GM04504 (cell line): ENCODE measurements around the gene ELMO1.

Experiments used
- DNase-seq: peaks from one replicate; pipeline ENCODE4 v3.0.0-alpha.2; 2012; ENCODE audit warnings: low read depth

ELMO1 gene

DNA sequence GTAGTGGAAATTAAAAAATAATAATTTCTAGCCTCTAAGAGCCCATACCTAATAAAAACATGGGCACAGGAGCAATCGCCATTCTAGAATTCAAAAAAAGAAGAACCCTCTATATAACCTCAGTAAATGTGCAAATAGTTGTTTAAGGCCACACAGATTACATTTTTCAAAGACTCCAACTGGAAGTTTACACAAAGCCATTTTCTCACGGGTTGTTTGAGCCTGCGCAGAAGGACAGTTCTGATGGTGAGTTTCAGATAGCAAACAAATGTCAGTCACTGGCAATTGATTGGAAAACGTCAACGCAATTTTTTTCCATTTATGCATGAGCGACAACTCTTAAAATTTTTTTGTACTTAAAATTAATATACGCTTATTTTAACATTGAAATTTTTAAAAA, 23.0 kb upstream of the ELMO1 start:
- DNase-seq = no peak

DNA sequence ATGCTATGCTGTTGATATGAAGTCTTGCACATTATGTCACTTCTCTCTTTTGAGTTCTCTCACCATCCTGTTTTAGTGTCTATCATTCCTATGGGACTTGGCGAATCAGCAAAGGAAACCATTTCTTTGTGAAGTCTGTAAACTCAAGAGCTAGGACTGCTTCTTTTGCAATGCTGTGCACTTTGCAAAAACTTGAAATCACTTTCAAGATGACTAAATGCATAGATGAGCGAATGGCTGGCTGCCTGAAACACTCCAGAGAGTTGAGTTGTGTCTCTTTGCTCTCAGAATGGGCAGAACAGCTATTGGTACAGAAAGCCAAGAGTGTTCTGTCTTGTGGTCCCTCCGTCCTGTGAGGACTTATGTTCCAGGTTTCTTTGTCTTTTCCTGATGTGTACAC, 18.3 kb upstream of the ELMO1 start:
- DNase-seq = no peak

DNA sequence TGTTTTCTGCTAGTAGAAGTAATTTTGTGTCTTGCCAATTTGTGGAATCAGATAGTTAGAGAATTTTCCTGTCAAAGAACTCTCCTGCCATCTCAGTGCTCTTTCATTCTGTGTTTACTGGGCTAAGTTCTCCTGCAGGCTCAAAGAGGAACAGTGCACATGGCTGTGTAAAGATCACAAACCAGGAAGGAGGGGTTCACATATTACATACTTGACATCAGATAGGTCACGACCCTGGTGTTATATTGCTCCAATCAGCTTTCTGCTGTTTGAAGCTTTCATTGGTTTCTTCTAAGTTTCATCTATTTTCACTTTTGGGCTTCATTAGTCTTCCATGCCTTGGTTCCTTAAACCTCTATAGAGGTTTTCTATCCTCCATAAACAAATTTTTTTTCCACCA, 13.5 kb upstream of the ELMO1 start:
- DNase-seq = no peak

DNA sequence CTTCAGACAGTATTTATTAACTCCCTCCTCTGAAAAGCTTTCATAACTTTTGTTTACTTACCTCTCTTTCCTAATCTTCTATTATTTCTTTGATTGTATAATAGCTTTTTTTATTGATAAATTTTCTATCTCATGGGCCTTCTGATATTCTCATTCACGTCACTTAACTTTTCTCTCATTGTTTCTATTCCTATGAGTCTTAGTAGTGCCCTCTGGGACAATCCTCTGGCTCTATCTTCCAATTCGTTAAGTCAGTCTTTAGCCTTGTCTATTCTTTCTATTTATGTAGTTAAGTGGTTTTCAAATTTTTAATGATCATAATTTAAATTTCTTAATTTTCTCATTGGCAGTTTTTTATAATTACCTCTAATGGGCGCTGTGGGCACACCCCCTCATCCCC, 6.4 kb upstream of the ELMO1 start:
- DNase-seq = no peak

DNA sequence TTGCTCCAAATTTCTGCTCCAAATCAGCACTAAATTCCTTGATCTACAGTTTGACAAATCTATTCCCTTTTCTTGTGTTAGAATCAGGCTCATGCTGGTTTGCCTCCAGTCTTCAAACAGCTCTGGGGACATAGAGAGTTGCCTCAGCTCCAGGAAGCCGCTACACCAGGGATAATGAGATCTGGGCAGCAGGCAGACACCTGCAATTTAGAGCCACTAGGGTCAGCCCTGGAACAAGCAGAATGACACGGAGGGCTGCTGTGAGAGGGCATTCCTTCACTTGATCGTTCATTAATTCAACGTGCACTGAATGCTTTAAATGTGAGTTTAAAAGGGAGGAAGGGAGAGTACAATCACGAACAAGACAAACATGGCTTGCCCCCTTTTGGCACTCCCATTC, 3.7 kb upstream of the ELMO1 start:
- no peak for DNase-seq

DNA sequence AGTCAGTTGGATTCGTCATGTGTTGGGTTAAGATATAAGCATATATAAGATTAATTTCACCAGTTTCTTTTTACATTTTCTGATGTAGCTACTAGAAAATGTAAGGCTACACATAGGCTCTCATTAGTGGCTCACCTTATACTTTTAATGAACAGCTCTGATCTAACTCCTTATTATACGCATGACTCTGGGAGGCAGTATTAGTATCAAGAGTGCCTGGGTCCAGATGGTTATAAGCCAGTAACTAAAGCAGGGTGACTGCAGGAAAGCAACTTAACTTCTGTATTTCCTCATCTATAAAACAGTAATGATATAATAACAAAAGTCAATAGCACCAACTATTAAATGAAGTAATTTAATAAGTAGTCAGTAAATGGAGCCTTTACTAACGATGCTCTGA, 1.4 kb upstream of the ELMO1 start:
- DNase-seq = no peak

DNA sequence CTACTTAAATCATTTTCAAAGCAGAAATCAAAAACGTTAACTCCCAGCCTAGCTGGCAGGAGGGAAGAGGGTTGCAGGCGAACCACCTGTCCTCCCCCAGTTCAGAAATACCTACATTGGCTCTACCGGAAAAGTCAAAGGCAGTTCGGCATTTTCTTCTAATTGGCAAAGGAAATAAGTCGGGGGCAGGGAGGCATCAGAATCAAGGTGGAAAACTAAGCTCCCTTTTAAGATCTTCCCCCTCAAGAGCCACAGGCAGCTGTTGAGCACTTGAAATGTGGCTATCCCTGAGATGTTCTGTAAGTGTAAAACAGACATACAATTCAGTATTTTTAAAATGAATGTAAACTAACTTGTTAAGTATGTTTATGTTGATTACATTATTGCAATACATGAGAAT, 957 bp upstream of the ELMO1 start:
- no peak for DNase-seq

DNA sequence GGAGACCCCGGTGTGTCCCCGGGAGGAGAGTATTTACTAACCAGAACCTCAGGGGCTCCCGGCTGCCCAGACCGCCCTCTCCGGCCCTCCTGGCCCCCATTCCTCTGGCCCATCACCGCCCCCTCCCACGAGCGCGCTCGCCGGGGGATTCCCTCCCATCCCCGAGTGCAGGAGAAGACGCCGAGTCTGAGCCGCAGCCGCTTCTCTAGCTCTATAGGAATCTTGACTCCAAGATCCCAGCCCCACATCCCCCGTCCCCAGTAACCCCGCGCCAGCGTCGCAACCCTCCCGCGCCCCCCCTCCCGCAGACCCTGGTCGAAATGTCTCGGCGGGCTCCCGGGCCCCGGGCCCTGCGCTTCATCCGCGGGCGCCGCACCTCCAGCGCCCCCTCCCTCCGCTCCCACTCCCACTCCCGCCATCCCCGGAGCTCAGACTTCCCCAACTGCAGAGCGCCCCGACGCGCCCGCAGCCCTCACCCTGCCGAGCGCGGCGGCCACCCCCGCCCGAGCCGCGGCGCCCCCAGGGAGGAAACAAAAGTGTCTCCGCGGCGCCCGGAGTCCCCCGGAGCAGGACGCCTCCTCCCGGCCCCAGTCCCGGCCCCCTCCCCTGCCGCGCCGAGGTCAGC, 541 bp downstream of the ELMO1 start:
- DNase-seq = no peak

DNA sequence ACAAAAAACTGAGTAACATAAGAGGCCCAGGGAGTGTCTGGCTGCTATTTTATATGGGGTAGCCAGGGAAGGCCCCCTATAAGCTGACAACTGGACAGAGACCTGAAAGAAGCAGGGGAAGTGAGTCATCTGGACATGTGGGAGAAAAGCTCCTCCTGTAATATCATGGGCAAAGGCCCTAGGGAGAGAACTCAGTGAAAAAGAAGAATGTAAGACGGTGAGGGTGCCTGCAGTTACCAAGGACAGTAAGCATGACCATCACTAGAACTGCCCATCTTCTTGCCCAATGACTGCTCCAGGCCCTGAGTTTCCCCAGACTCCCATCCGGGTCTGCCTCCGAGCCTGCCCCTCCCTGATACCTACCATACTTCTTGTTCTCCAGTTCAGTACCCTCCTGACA, 2.3 kb downstream of the ELMO1 start:
- no peak for DNase-seq

DNA sequence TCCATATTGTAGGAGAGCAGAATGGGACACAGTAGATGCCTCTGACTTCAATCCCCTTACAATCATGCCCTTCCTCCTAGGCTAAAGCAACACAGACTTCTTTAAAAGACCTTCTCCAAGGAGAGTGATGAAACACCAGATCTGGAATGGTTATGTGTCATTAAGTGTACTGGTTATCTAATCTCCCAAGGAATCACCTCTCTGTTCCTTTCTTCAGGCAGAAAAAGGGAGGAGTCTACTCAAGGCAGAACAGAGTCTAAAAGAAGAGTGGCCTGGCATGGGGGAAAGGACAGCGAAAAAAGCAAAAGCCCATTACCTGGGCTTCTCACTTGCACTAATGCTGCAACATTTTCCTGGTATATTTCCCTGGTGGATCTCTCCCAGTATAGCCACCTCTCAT, 2.9 kb downstream of the ELMO1 start:
- no peak for DNase-seq

DNA sequence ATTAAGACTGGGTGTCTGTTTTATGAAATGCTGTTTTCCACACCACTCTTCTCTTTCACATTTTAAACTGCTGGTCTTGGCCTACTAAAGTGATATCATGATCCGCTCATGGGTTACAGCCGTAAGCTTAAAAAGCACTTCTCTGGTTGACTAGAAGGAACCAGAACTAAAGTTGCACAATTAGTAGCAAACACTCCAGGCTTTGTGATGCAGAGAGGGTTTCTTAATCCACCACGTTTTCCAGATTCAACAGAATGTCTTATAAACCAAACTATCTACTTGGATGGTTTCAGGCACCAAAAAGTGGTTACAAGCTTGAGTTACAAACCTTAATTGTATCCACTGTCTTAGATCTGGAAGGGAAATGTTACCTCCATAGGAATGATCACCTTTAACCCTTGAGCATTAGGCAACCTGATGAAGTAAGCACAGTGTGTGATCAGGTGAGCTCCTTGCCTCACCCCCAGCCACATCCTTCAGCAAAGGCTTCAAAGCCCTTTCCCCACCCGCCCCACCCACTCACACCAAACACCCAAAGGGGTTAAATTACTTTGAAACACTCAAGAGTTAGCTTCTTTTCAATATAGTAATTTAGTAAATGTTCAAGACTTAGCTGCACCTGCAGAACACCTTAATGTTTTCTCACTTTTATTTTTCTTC, 3.5 kb downstream of the ELMO1 start:
- DNase-seq = no peak

DNA sequence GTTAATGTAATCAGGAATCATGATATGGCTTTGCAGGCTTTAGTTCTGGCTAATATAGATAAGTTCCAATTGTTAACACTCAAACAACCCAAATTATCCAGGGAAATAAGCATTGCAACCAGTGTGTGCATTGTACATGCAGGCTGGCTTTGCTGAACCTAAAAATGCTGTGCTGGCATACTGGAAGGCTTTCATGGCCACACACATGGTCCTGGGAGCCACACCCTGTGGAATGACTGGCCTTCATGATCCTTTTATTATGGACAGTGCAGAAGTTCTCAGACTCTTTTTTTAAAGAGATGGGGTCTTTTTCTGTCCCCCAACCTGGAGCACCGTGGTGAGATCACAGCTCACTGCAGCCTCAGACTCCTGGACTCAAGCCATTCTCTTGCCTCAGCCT, 5.0 kb downstream of the ELMO1 start:
- no peak for DNase-seq

DNA sequence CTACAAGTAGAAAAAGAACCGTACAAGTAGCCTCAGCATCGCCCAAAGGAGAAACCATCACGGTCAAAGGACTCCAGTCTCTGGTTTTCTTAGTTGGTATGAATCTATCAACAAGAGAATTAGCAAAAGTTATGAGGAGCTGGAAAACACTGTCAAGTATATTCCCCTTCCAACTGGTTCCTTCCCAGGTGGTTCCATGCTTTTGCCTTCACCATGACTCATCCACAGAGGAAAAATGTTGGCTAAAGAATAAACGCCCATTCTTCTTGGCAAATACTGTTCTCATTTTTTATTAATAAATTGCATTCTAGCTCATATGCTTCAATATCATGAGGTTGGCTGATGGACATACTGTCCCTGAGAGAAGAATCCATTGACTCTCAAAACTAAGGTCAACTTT, 6.4 kb downstream of the ELMO1 start:
- no peak for DNase-seq

DNA sequence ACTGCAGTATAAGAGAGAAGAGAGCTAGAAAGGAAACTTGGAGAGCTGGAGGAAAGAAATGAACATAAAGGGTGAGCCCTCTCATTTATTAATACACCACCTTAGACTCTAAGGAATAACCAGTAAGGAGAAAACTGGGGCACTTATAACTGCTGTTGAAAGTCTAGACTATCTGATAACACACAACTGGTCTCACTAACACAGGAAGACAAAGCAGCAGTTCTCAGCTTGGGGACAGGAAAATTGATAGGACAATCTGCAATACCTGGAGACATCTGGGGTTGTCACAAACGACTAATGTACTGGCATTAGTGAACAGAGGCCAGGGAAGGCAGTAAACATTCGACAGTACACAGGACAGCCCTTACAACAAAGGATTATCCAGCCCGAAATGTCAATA, 6.8 kb downstream of the ELMO1 start:
- DNase-seq = no peak

DNA sequence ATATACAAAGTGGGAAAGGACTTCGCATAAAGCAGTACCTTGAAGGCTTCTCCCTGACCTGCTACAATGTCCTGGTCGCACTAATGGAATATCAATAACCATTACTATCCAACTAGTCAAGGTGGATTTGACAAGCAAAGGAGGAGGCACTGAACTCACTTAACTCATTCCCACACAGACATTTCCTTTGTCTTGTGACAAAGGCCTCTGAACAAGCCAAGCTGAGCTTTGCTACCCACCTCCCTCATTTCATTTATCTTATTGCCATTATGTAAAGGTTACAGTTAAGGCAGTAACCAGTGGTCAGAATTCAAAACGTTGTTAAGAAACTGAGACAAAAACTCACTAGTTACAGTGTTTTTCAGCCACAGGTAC, 7.3 kb downstream of the ELMO1 start:
- DNase-seq = no peak

DNA sequence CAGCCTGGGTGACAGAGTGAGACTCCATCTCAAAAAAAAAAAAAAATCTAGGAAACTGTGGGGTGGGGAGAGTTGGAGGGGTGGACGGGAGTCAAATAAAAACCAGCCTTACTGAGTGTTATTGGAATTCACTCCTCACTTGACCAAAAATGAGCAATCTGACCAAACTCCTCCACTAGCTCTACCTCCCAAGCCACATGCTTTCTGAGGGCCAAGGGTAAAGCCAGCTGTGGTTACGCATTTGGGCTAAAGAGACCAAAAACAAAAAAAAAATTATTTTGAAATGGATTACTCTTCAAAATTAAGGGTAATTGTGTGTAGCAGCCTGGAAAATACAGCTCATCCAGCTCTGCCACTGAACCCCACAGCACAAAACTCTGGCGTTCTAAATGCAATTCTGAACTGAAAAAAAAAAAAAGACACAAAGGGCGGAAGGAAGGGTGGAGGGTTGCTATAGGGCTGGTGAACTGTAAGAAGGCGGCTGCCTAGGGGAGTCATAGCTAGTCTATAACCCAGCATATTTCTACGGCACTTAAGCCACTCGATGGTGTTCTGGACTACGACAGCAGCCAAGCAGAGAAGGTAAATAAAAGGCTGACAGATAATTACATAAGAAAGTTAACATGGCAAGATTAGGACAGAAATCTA, 7.8 kb downstream of the ELMO1 start:
- no peak for DNase-seq

DNA sequence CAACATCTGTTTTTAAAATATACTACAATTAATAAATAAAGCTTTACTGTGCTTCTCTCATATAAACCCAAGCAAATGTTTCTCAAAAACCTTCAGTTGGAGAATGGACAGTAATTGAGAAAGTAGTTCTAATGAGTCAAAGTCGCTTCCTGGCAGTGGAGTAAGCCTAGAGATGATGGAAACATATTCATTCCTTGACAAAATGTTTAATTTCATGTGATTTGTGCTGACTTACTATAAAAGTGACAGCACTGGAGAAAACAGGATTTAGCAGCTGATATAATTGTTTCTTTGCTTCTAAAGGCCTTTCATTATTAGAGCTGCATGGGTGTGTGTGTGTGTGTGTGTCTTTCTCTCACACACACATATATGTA, 9.0 kb downstream of the ELMO1 start:
- DNase-seq = no peak

DNA sequence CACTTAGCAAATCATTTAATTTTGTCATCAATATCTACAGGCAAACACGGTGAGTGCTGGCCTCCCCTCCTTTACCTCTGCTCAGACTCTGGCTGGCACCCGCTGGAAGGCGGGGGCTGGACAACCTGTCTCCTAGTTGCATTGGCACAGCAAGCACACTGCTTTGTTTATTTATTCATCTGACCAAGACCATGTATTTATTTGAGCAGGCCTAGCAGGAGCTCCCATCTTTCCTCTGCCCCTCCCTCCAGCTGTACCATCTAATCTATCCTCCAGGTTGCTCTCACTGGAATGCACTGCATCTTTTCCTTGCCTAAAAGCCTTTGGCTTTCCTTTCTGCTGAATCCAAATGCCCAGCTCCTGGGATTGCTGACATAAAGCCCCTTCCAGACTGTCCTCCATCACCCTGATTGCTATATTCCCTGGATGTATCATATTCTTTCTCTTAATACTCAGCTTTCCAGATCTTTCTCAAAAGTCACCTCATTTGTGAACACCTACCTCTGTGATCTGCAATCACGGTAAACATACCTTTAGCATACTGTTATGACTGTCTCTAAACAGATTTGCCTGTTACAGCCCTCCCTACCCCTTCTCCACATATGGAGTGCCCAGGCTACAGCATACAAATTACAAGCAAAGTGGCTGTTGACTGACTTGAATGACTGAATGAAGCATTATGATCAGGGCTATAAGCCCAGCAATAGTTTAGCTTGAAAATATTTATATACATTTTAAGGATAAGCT, 9.6 kb downstream of the ELMO1 start:
- DNase-seq = no peak

DNA sequence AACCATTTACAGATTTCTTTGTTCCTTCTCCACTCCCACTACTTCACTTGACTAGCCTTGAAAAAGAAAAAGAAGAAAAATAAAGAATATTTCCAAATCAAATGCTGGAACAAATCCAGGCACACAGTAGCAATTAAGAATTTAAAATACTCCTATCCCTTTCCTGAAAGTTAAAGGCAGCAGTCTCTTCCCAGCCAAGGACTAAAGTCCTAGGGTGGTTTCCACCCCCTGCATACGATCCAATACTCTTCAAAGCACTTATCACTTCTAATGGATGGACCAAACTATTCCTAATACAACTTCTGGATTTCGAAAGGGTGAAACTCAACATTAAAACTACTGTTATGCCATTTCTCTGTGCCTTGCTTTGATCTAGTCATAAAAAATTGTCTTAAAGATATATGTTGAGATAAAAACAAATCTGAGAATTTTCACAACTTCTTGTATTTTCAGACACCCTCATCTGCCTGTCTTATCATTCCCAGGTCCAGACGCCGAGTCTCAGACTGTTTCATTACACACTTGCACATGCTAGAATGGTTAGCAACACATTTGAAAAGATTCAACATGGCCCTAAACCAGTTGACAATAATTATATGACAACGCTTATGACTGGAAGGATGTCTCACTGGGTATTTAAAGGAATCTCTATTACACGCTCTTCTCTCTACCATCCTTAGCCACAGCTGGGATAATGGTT, 13.4 kb downstream of the ELMO1 start:
- no peak for DNase-seq

DNA sequence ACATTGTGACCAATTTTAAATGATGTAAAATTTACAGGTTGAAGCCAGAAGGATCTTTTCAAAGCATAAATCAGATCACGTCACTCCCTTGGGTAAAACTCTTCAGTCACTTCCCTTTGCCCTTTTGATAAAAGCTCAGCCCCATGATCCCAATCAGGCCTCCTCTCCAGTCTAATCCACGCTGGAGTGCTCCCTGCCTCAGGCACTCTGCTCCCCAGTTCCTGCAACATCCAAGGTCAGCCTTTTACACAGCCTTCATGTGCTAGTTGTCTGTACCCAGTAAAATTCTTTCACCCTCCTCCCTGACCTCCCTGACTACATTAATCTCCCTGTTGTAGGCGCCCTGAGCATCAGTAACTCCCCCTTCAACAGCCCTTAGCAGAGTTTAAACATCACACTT, 14.1 kb downstream of the ELMO1 start:
- no peak for DNase-seq

DNA sequence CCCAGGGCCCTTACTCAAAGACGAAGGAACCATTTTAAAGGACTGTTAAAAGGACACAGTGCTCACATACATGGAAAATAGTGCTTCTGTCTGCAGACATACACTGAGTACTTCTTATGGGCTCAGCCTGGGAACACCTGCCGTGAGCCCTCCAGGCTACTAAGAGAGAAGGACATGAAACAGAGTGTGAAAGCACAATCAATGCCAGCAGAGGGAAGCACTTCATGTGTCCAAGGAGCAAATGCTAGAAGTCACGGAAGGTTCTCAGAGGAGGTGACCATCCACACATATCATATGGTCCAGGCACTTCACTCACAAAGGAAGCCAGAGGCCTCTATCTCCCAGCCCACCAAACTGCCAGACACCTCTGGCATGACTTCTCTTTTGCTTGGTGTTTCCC, 15.5 kb downstream of the ELMO1 start:
- no peak for DNase-seq

DNA sequence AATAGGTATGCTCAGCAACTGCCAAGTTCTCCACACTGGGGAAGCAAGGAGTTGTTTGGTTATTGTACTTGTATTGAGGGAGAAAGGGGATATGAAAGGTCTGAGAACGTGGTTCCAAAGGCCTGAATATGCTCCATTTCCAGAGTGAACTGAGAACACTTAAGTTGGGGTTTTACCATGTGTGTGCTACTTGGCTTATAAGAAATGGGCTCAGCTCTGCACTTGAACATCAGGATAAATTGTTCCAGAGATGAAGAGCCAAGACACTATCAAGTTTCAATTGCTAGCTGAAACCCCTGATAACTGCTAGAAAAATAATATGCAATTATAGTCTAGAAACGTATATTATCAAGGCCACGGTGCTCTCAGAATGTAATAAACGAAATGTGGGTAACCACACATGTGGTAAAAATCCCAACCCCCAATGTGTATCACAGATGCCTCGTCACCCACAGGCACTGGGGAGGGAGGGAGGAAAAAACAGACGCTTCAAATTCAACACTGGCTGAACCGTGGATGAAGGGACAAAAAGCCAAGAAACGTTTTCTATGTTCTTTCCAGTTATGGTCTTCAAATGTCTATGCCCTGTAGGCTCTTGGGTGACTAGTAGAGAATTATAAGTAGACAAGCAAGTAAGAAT, 16.3 kb downstream of the ELMO1 start:
- no peak for DNase-seq
